H1 (cell line): ENCODE results near the gene DAZAP1. TPM values are rescaled to one million over a fixed set of nuclear protein-coding genes. Genes with fewer than 3 reads are reported as not detected.
A peak's percentile ranks its signal among the peaks of the same experiment; 100 is the strongest.

Source experiments
- CTCF ChIA-PET: fragments of 300-600 bp; sonication (Branson Sonifier 250); formaldehyde crosslinking; loops from one replicate; lab custom pipeline; 2021; ENCODE audit not compliant: partially characterized antibody; lab: Charles Lee
- POLR2A ChIA-PET: fragments of 300-600 bp; sonication (Branson Sonifier 250); formaldehyde crosslinking; loops from one replicate; lab custom pipeline; 2021; ENCODE audit warnings: inconsistent platforms; ENCODE audit not compliant: partially characterized antibody; lab: Charles Lee
- DNase-seq, 2 experiments: peaks; one replicate each; pipeline versions ENCODE4 v3.0.0 to v3.0.0-alpha.2; 2010 to 2022; ENCODE audit warnings: low spot score in 2 of 2, low read depth in 1 of 2, mixed read lengths in 1 of 2
- FAIRE-seq: peaks from 2 replicates; lab custom pipeline; 2011; peaks lifted over from hg19 to GRCh38; lab: Jason Lieb, UNC
- H2AFZ ChIP-seq: 2 replicates; pipeline ENCODE4 v1.8.1; 2012; ENCODE audit warnings: low read length, inconsistent platforms
- H2AK5ac ChIP-seq: 2 replicates; pipeline ENCODE4 v1.6.1; 2013; ENCODE audit warnings: low read depth, low read length
- H2BK120ac ChIP-seq: replicated peaks from 2 replicates; pipeline ENCODE3; 2013; ENCODE audit warnings: low read depth, low read length, inconsistent platforms
- H2BK12ac ChIP-seq: 2 replicates; pipeline ENCODE4 v1.6.1; 2013; ENCODE audit warnings: low read depth, low read length
- H2BK15ac ChIP-seq: 2 replicates; pipeline ENCODE4 v1.6.1; 2013; ENCODE audit warnings: low read length
- H2BK20ac ChIP-seq: 2 replicates; pipeline ENCODE4 v1.6.1; 2013; ENCODE audit warnings: low read length
- H2BK5ac ChIP-seq: 2 replicates; pipeline ENCODE4 v1.6.1; 2013; ENCODE audit warnings: low read depth, low read length
- H3K14ac ChIP-seq: 2 replicates; pipeline ENCODE4 v1.6.1; 2013; ENCODE audit warnings: inconsistent platforms; ENCODE audit not compliant: insufficient read length
- H3K18ac ChIP-seq: 2 replicates; pipeline ENCODE4 v1.6.1; 2013; ENCODE audit warnings: low read length; ENCODE audit errors: extremely low read depth
- H3K23ac ChIP-seq: 2 replicates; pipeline ENCODE4 v1.6.1; 2013; ENCODE audit warnings: inconsistent platforms; ENCODE audit not compliant: insufficient read length
- H3K23me2 ChIP-seq: 2 replicates; pipeline ENCODE4 v1.6.1; 2013; ENCODE audit warnings: low read depth, low read length
- H3K27ac ChIP-seq: 2 replicates; pipeline ENCODE4 v1.6.1; 2011; ENCODE audit warnings: low read depth, low read length, inconsistent platforms
- H3K27me3 ChIP-seq, 4 experiments: replicated peaks in 1 of 4; 1 replicate in 1 of 4; 2 replicates in 3 of 4; pipeline versions ENCODE4 v1.6.1 to v1.8.1; 2011 to 2013; ENCODE audit warnings: low read length in 3 of 4, mild to moderate bottlenecking in 3 of 4, inconsistent platforms in 2 of 4, mixed read lengths in 2 of 4, moderate library complexity in 1 of 4; ENCODE audit not compliant: control insufficient read depth in 3 of 4, insufficient read depth in 3 of 4; ENCODE audit errors: extremely low read depth in 1 of 4
- H3K36me3 ChIP-seq, 4 experiments: 2 replicates each; pipeline versions ENCODE4 v1.6.1 to v1.8.1; 2011 to 2013; ENCODE audit warnings: mild to moderate bottlenecking in 4 of 4, low read length in 3 of 4, moderate library complexity in 2 of 4, control low read depth in 1 of 4, inconsistent platforms in 1 of 4; ENCODE audit not compliant: insufficient read depth in 4 of 4, control insufficient read depth in 2 of 4
- H3K4ac ChIP-seq: replicated peaks from 2 replicates; pipeline ENCODE3; 2013; ENCODE audit warnings: low read length, low read depth, mixed read lengths, inconsistent platforms; ENCODE audit not compliant: insufficient read length
- H3K4me1 ChIP-seq, 4 experiments: replicated peaks in 1 of 4; 1 replicate in 1 of 4; 2 replicates in 3 of 4; pipeline versions ENCODE4 v1.6.1 to v1.8.1; 2011 to 2013; ENCODE audit warnings: low read length in 3 of 4, inconsistent platforms in 2 of 4, mixed read lengths in 1 of 4; ENCODE audit not compliant: insufficient read depth in 4 of 4, control insufficient read depth in 3 of 4
- H3K4me2 ChIP-seq, 2 experiments: 2 replicates each; pipeline versions ENCODE4 v1.6.1 to v1.8.1; 2011 to 2013; ENCODE audit warnings: low read depth in 2 of 2, low read length in 2 of 2, control low read depth in 1 of 2, inconsistent platforms in 1 of 2, mild to moderate bottlenecking in 1 of 2; ENCODE audit not compliant: insufficient read depth in 1 of 2
- H3K4me3 ChIP-seq, 4 experiments: fragments of 200-600, 300-600 bp in 1 of 4; sonication (generic), shearing (Covaris generic), sonication (Bioruptor Twin) in 1 of 4; 2 replicates each; pipeline versions ENCODE4 v1.5.1 to v1.8.1; 2011 to 2016; ENCODE audit warnings: low read length in 4 of 4, low read depth in 3 of 4, control low read depth in 2 of 4, inconsistent platforms in 2 of 4, mild to moderate bottlenecking in 2 of 4, mixed read lengths in 1 of 4, moderate library complexity in 1 of 4; ENCODE audit not compliant: insufficient read depth in 2 of 4; ENCODE audit errors: extremely low read depth in 1 of 4
- H3K56ac ChIP-seq: replicated peaks from 2 replicates; pipeline ENCODE3; 2013; ENCODE audit warnings: low read depth, mild to moderate bottlenecking, mixed read lengths, low read length, inconsistent platforms; ENCODE audit not compliant: insufficient read length
- H3K79me1 ChIP-seq: 2 replicates; pipeline ENCODE4 v1.6.1; 2013; ENCODE audit warnings: low read depth, low read length, control low read depth
- H3K79me2 ChIP-seq, 2 experiments: 2 replicates each; pipeline versions ENCODE4 v1.6.1 to v1.8.1; 2012 to 2013; ENCODE audit warnings: low read length in 2 of 2, mild to moderate bottlenecking in 2 of 2, inconsistent platforms in 1 of 2; ENCODE audit not compliant: insufficient read depth in 2 of 2, control insufficient read depth in 1 of 2
- H3K9ac ChIP-seq, 4 experiments: replicated peaks in 1 of 4; 1 replicate in 1 of 4; 2 replicates in 3 of 4; pipeline versions ENCODE4 v1.6.1 to v1.8.1; 2011 to 2013; ENCODE audit warnings: low read depth in 3 of 4, low read length in 3 of 4, control low read depth in 2 of 4, mild to moderate bottlenecking in 2 of 4, moderate library complexity in 2 of 4, inconsistent platforms in 1 of 4; ENCODE audit errors: extremely low read depth in 1 of 4
- H3K9me3 ChIP-seq, 2 experiments: 2 replicates each; pipeline versions ENCODE4 v1.6.1 to v1.8.1; 2012 to 2013; ENCODE audit warnings: mild to moderate bottlenecking in 2 of 2, moderate library complexity in 2 of 2, control low read depth in 1 of 2, inconsistent platforms in 1 of 2, low read depth in 1 of 2, low read length in 1 of 2, mixed read lengths in 1 of 2; ENCODE audit not compliant: insufficient read depth in 2 of 2
- H4K20me1 ChIP-seq, 2 experiments: replicated peaks in 1 of 2; 2 replicates each; pipeline versions ENCODE3 to v1.8.1; 2011 to 2013; ENCODE audit warnings: inconsistent platforms in 2 of 2, low read length in 2 of 2, mild to moderate bottlenecking in 1 of 2; ENCODE audit not compliant: insufficient read depth in 2 of 2, control insufficient read depth in 1 of 2
- H4K5ac ChIP-seq: 2 replicates; pipeline ENCODE4 v1.6.1; 2013; ENCODE audit warnings: low read length, low read depth, mixed read lengths, inconsistent platforms; ENCODE audit not compliant: insufficient read length
- H4K8ac ChIP-seq: 2 replicates; pipeline ENCODE4 v1.8.0; 2013; ENCODE audit warnings: mild to moderate bottlenecking, moderate library complexity, low read length, inconsistent platforms; ENCODE audit not compliant: insufficient read depth; ENCODE audit errors: extremely low read depth
- H4K91ac ChIP-seq: replicated peaks from 2 replicates; pipeline ENCODE3; 2013; ENCODE audit warnings: low read length, mixed read lengths, inconsistent platforms; ENCODE audit not compliant: insufficient read length
- BACH1 ChIP-seq: IDR thresholded peaks from 2 replicates; pipeline ENCODE4 v1.6.1; 2012; ENCODE audit warnings: low read length, improper control_type of control experiment
- BRCA1 ChIP-seq: IDR thresholded peaks from 2 replicates; pipeline ENCODE4 v1.6.1; 2012; ENCODE audit warnings: low read depth, low read length, improper control_type of control experiment
- CBX8 ChIP-seq: fragments of 300-800, 300-1000 bp; sonication (generic); IDR thresholded peaks from 2 replicates; pipeline ENCODE4 v1.7.1; 2016; ENCODE audit warnings: low read depth, low read length, borderline replicate concordance
- CEBPB ChIP-seq: IDR thresholded peaks from 2 replicates; pipeline ENCODE4 v1.6.1; 2012; ENCODE audit warnings: low read depth, low read length
- CHD1 ChIP-seq: IDR thresholded peaks from 2 replicates; pipeline ENCODE4 v1.6.1; 2012; ENCODE audit warnings: low read depth, low read length, improper control_type of control experiment
- MAFK ChIP-seq: IDR thresholded peaks from 2 replicates; pipeline ENCODE4 v1.6.1; 2012; ENCODE audit warnings: low read depth, mild to moderate bottlenecking, improper control_type of control experiment, low read length
- SRF ChIP-seq: IDR thresholded peaks from 2 replicates; pipeline ENCODE4 v1.6.1; 2011; ENCODE audit warnings: mild to moderate bottlenecking, low read depth, low read length, moderate library complexity
- SUZ12 ChIP-seq: fragments of 200-600 bp; sonication (generic); IDR thresholded peaks from 2 replicates; pipeline ENCODE4 v1.6.1; 2012; ENCODE audit warnings: mild to moderate bottlenecking, inconsistent platforms, low read length, moderate library complexity, mixed read lengths
- WGBS, 2 experiments: shearing (Covaris generic) in 1 of 2; methylation state at CpG; one replicate each; pipeline versions ENCODE4 v1.1.6 to v1.1.7; 2013 to 2015; ENCODE audit warnings: low lambda C conversion rate in 2 of 2, mixed read lengths in 2 of 2, inconsistent platforms in 1 of 2, low coverage in 1 of 2, missing lambda C conversion rate in 1 of 2; ENCODE audit not compliant: insufficient replicate concordance in 2 of 2, insufficient coverage in 1 of 2, insufficient read length in 1 of 2; ENCODE audit errors: extremely low coverage in 1 of 2, missing lambda C conversion rate in 1 of 2; 5-methylcytosine and 5-hydroxymethylcytosine counted together
- polyA plus RNA-seq, 7 experiments: library from polyadenylated mRNA; depleted of rRNA in 3 of 7; stranded (reverse) in 5 of 7; unstranded in 2 of 7; fragments of >200 nt in 5 of 7; fragments of 200-250 nt in 2 of 7; gene quantifications; 1 replicate in 5 of 7; 2 replicates in 1 of 7; 4 replicates in 1 of 7; pipeline versions ENCODE4 v1.2.1 to v1.2.3, GENCODE V29; 2011 to 2013; ENCODE audit warnings: missing spikeins in 2 of 7, mixed read lengths in 2 of 7
- total RNA-seq: library from RNA; stranded (reverse); fragmentation: NEBNext Ultra II Directional; extraction: Animal tissue kit (Norgen Biotek cat#: 25700); gene quantifications from 2 replicates; pipeline ENCODE4 v1.2.1, GENCODE V29; 2021

DAZAP1 gene
- total and polyA plus RNA-seq, 2 of the 8 experiments (the other 6 are each of a cell fraction or from before 2014, with no cell fraction given), result 79.6 to 341 TPM

DNA sequence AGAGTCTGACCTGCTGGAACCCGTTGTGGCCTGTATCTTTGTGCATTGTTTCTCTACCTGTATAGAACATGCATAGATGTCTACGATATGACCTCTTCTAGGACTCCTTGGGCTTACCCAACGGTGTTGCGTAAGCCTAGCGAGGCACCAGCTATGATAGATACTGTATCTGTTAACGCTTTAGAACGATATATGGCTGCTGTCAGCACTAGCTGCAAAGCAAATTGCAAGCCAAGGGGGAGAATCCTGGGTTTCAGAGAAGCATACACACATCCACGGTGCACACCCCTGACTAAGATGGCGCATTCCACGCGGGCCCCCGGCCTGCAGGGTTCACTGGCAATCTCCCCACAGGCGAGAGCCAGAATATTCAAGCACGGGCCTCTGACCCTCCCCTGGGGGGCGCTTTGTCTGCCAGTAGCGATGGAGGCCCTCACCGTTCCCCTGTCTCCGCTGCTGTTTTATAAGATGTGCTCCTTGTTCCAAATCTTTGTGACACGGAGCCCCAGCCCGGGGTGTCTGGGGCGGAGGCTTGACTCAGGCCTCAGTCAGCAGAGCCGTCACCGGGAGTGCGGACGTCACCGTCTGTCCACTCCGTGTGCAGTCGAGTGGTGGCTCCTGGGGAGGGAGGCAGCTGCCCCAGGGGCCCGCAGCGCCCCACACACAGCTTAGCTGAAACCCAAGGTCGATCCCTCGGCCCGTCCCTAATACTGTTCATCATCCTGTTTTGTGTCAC lies 17.9 kb downstream of the DAZAP1 start:
- Histone ChIP-seq H2BK12ac (no peak overlapping the region), H3K4me3 (no peak overlapping the region), H2AK5ac (no peak overlapping the region), H3K23me2 (no peaks in the 10 kb centered on the region), H4K8ac (no peak overlapping the region), H3K79me2 (peaks cover 0 to 57% of the 10 kb centered on the region in 2 experiments; a peak in 3 of 4 replicates), H3K23ac (no peak overlapping the region), H3K27me3 (no peaks in the 10 kb centered on the region), H3K4me2 (no peak overlapping the region), H4K91ac (no peak overlapping the region), H2BK20ac (no peak overlapping the region), H2BK120ac (no peak overlapping the region), H3K9ac (no peak overlapping the region), H2BK15ac (no peak overlapping the region), H3K36me3 (peaks cover 38 to 83% (median 73%) of the 10 kb centered on the region in 4 experiments), H3K56ac (no peak overlapping the region), H2BK5ac (no peak overlapping the region; the same call in 1 of the 2 replicates), H3K18ac (no peak overlapping the region)
- FAIRE-seq (no peak), DNase-seq (no peak)
- WGBS, 2 experiments, result 97% methylated on average over 30 of the region's 33 CpGs; no CpG with 5 or more reads in 1 of the 2 experiments
- CTCF ChIA-PET, result interaction anchor here (0.6 to 1.4 kb wide), 3 partner anchors 12 to 14 kb away, joined by 3 to 6 read pairs (median 3); no protein-coding TSS in a partner anchor
- TF ChIP-seq CEBPB (peak; percentile 54), CBX8 (no peak), BRCA1 (no peak), SUZ12 (no peak), BACH1 (no peak), MAFK (no peak), CHD1 (no peak), SRF (no peak)
- TF ChIP-seq, all 59 proteins: peak for 1
- Histone ChIP-seq H3K14ac (no peak overlapping the region), H3K79me1 (peaks cover 11% of the 10 kb centered on the region), H3K4ac (no peak overlapping the region), H3K27ac (no peak overlapping the region), H4K5ac (no peak overlapping the region), H4K20me1 (peaks cover 37 to 50% of the 10 kb centered on the region in 2 experiments), H3K4me1 (peaks cover 0 to 3% (median 0%) of the 10 kb centered on the region in 4 experiments; a peak in 1 of 7 replicates), H2AFZ (no peak overlapping the region), H3K9me3 (no peaks in the 10 kb centered on the region)
- POLR2A ChIA-PET, result interaction anchor here (0.7 to 1.3 kb wide), 4 partner anchors 9 to 15 kb away, joined by 3 to 5 read pairs (median 4); no protein-coding TSS in a partner anchor
